KMS-11 (cell line): Measurements from ENCODE around the gene TOM1L1.

Source experiments
- H2AFZ ChIP-seq: fragments of 200-600 bp; sonication (generic); 2 replicates; pipeline ENCODE4 v1.6.1; 2016; ENCODE audit warnings: antibody characterized with exemption, mixed run types, low read depth
- H3K27ac ChIP-seq: fragments of 200-600 bp; sonication (generic); 2 replicates; pipeline ENCODE4 v1.6.1; 2016; ENCODE audit warnings: mild to moderate bottlenecking, mixed run types
- H3K27me3 ChIP-seq: fragments of 200-600 bp; sonication (generic); 2 replicates; pipeline ENCODE4 v1.6.1; 2017; ENCODE audit warnings: mild to moderate bottlenecking, low read depth, mixed run types, moderate library complexity; ENCODE audit not compliant: insufficient read depth
- H3K36me3 ChIP-seq: fragments of 200-600 bp; sonication (generic); 2 replicates; pipeline ENCODE4 v1.6.1; 2017; ENCODE audit warnings: mild to moderate bottlenecking, mixed run types; ENCODE audit not compliant: insufficient read depth
- H3K4me1 ChIP-seq: fragments of 200-600 bp; sonication (generic); 2 replicates; pipeline ENCODE4 v1.6.1; 2016; ENCODE audit warnings: mild to moderate bottlenecking, low read depth, mixed run types; ENCODE audit not compliant: poor library complexity, severe bottlenecking
- H3K4me2 ChIP-seq: fragments of 200-600 bp; sonication (generic); 2 replicates; pipeline ENCODE4 v1.7.0; 2016; ENCODE audit warnings: mild to moderate bottlenecking, mixed run types
- H3K4me3 ChIP-seq: fragments of 200-600 bp; sonication (generic); IDR thresholded peaks from 2 replicates; pipeline ENCODE4 v1.6.1; 2017; ENCODE audit warnings: low read depth, low read length, mixed read lengths; ENCODE audit not compliant: insufficient read depth
- H3K79me2 ChIP-seq: fragments of 200-600 bp; sonication (generic); 2 replicates; pipeline ENCODE4 v1.6.1; 2016; ENCODE audit warnings: low read depth, mixed run types; ENCODE audit not compliant: insufficient read depth
- H3K9ac ChIP-seq: fragments of 200-600 bp; sonication (generic); 2 replicates; pipeline ENCODE4 v1.6.1; 2016; ENCODE audit warnings: mild to moderate bottlenecking, mixed run types
- H4K20me1 ChIP-seq: fragments of 200-600 bp; sonication (generic); 2 replicates; pipeline ENCODE4 v1.6.1; 2016; ENCODE audit warnings: mild to moderate bottlenecking, mixed run types; ENCODE audit not compliant: insufficient read depth
- CTCF ChIP-seq: fragments of 200-600 bp; sonication (generic); conservative IDR thresholded peaks from 2 replicates; pipeline ENCODE4 v1.6.1; 2017; ENCODE audit warnings: low read depth, mild to moderate bottlenecking, antibody characterized with exemption, low read length, moderate library complexity, mixed read lengths

Gene TOM1L1

GRCh38 chr17:54990118-54990517 lies 89.5 kb downstream of the TOM1L1 start:
- no peaks in the 10 kb centered on the region for H4K20me1 ChIP-seq
- H2AFZ ChIP-seq, result no peak overlapping the region
- H3K36me3 ChIP-seq, result no peaks in the 10 kb centered on the region
- no peak overlapping the region for H3K4me3 ChIP-seq
- H3K79me2 ChIP-seq, result no peaks in the 10 kb centered on the region
- no peaks in the 10 kb centered on the region for H3K4me1 ChIP-seq
- no peak for TF ChIP-seq CTCF
- no peak overlapping the region for H3K27ac ChIP-seq
- H3K9ac ChIP-seq, result no peak overlapping the region
- H3K4me2 ChIP-seq, result no peak overlapping the region
- no peaks in the 10 kb centered on the region for H3K27me3 ChIP-seq

- no peak for TF ChIP-seq CTCF
These were observed 90.9 kb downstream of the TOM1L1 start for GRCh38 chr17:54991567-54991966.

GRCh38 chr17:54992797-54993639 lies 92.4 kb downstream of the TOM1L1 start:
- Histone ChIP-seq H3K4me3 (no peak overlapping the region), H4K20me1 (no peaks in the 10 kb centered on the region), H2AFZ (no peak overlapping the region), H3K79me2 (no peaks in the 10 kb centered on the region), H3K27me3 (no peaks in the 10 kb centered on the region), H3K4me2 (no peak overlapping the region), H3K27ac (no peak overlapping the region), H3K9ac (no peak overlapping the region), H3K4me1 (no peaks in the 10 kb centered on the region), H3K36me3 (no peaks in the 10 kb centered on the region)
- peak; percentile 78 for TF ChIP-seq CTCF

More at GRCh38 chr17:54991567-54991966, 90.9 kb downstream of the TOM1L1 start:
- Histone ChIP-seq H2AFZ (no peak overlapping the region), H3K9ac (no peak overlapping the region), H3K36me3 (no peaks in the 10 kb centered on the region), H3K79me2 (no peaks in the 10 kb centered on the region), H4K20me1 (no peaks in the 10 kb centered on the region), H3K27ac (no peak overlapping the region), H3K4me2 (no peak overlapping the region), H3K4me1 (no peaks in the 10 kb centered on the region), H3K27me3 (no peaks in the 10 kb centered on the region), H3K4me3 (no peak overlapping the region)

GRCh38 chr17:54996441-54996840 lies 95.8 kb downstream of the TOM1L1 start:
- Histone ChIP-seq H3K27ac (no peak overlapping the region), H3K27me3 (no peaks in the 10 kb centered on the region), H3K9ac (no peak overlapping the region), H4K20me1 (no peaks in the 10 kb centered on the region), H3K4me3 (no peak overlapping the region), H3K79me2 (no peaks in the 10 kb centered on the region), H2AFZ (no peak overlapping the region), H3K4me1 (no peaks in the 10 kb centered on the region), H3K36me3 (no peaks in the 10 kb centered on the region), H3K4me2 (no peak overlapping the region)
- no peak for TF ChIP-seq CTCF
